HG02763 (cell line): ENCODE results near the gene APPL2.
"Not testable (repeated sequence)": the region's sequence is repeated elsewhere in the genome, so short reads cannot be mapped to it uniquely, and the experiment has no call there.

ENCODE experiments used
- ATAC-seq: cut with Tn5 transposase; IDR thresholded peaks from one replicate; pipeline ENCODE4 v1.9.1; 2021; ENCODE audit warnings: mild to moderate bottlenecking, moderate library complexity; ENCODE audit not compliant: unreplicated experiment

The APPL2 gene

GRCh38 chr12:105201299-105201698, 34.7 kb downstream of the APPL2 start:
- ATAC-seq: no peak

DNA sequence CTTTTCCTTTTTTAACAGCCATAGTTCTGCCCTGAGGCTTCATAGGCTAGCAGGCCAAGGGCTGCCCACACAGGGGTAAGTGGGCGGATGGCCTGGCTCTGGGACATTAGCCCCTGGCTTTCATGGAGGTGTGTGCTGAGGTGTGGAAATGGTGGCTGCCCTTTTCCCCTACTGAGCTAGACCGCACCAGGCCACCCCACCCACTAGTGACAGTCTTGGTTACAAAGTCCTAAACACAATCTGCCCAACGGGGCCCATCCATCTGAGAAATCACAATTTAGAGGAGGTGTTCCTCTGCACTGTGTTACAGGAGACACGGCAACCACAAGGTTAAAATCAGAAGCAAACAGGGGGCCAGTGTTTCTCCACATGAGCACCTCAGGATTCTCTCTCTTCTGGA, 35.6 kb downstream of the APPL2 start:
- no peak for ATAC-seq

- no peak for ATAC-seq
These were observed 37.0 kb downstream of the APPL2 start for GRCh38 chr12:105198961-105199360.

- ATAC-seq: no peak
These were observed 39.9 kb downstream of the APPL2 start for GRCh38 chr12:105196090-105196489.

DNA sequence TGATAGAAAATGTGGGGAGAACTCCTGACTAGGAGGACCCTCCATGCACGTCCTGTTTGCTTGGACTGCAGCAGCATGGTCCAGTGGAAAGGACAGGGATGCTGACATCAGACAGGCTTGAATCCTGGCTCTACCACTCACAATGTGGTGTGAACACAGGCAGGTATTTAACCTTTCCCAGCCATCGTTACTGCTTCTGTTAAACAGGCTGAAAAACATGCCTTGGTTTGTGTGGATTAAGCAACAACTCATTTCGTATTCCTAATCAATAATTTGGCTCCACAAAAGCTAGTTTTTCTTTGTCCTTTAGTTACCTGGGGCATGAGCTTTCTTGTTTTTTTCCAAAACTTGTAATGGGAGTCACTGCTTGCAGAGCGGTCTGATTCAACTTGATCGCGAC, 41.0 kb downstream of the APPL2 start:
- ATAC-seq: no peak

DNA sequence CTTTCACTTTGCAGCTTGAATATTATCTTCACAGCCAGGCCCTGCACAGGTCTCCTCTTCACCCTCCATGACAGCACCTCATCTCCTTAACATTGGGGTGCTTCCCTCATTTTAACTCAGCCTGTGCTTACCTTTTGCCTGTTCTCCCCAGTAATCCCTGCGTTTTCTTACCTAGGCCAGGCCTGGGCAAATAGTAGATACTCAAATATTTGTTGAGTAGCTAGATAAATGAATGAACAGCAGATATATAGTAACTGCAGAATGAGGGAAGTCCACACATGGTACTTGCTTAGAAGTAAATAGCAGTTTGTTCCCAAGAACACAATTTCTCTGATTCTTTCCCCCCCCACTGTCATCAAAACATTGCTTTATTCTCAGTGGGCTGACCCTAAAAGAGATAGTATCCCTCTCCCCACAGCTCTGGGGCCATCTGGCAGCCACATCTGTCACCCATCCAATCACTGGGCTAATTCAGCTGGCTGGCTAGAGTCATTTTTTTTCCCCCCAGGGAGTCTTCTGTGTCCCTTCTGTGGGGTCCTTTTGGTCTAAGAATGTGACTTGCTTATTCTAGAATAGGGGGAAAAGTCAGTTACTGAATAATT, 43.2 kb downstream of the APPL2 start:
- ATAC-seq: no peak

- no peak for ATAC-seq
These were observed 45.4 kb downstream of the APPL2 start for GRCh38 chr12:105190530-105190929.

- ATAC-seq: no peak
These were observed 46.7 kb downstream of the APPL2 start for GRCh38 chr12:105189293-105189692.

- ATAC-seq: not testable (repeated sequence)
These were observed 52.0 kb downstream of the APPL2 start for GRCh38 chr12:105183976-105184375.

DNA sequence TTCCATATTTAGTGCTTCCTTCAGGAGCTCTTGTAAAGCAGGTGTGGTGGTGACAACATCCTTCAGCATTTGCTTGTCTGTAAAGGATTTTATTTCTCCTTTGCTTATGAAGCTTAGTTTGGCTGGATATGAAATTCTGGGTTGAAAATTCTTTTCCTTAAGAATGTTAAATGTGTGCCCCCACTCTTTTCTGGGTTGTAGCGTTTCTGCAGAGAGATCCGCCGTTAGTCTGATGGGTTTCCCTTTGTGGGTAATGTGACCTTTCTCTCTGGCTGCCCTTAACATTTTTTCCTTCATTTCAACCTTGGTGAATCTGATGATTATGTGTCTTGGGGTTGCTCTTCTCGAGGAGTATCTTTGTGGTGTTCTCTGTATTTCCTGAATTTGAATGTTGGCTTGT, 52.6 kb downstream of the APPL2 start:
- not testable (repeated sequence) for ATAC-seq

- not testable (repeated sequence) for ATAC-seq
These were observed 56.9 kb downstream of the APPL2 start for GRCh38 chr12:105179114-105179513.

GRCh38 chr12:105177208-105177607, 58.8 kb downstream of the APPL2 start:
- no peak for ATAC-seq

DNA sequence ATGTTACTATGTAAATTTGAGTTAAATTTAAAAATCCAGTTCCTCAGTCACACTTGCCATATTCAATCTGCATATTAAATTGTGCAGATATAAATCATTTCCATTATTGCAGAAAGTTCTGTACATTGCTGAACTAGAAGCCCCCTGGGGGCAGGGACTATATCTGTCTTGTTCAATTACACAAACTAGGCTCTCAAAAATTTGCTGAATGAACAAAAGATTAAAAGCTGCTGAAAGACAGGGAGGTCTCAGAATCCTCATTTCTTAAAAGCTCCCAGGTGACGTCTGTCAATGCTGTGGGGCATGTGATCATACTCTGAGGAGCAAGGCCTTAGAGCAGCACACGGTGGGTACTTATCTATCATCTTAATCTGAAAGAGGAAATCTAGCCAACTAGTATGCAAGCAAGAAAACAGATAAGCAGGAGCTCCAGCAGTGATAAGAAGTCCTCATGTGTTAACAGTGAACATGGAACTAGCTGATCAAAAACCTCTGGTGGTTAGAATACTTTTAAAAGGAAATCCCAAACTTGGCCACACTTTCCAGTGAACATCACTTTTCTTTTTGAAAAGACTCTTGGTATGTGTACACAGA, 60.5 kb downstream of the APPL2 start:
- no peak for ATAC-seq

GRCh38 chr12:105171691-105172436, 64.1 kb downstream of the APPL2 start:
- ATAC-seq: no peak

- no peak for ATAC-seq
These were observed 65.8 kb downstream of the APPL2 start for GRCh38 chr12:105170139-105170538.

GRCh38 chr12:105168006-105168405, 68.0 kb downstream of the APPL2 start:
- ATAC-seq: no peak

DNA sequence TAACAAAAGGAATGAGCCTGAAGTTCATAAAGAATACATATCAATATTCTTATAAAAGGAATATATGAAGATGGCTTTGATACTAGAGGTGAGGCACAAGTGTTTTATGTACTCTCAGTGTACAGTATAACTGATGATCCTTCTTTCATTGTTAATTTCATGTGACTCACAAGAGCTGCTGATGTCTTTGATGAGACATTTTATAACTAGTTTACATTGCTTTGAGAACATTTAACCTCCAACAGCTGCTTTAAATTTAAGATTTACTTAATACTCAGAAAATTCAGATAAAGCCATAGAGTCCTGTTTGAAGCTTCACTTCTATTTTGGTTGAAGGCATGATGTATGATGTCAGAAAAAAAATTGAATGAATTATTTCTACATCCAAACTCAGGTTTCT, 68.6 kb downstream of the APPL2 start:
- no peak for ATAC-seq

- ATAC-seq: no peak
These were observed 69.2 kb downstream of the APPL2 start for GRCh38 chr12:105166736-105167135.

DNA sequence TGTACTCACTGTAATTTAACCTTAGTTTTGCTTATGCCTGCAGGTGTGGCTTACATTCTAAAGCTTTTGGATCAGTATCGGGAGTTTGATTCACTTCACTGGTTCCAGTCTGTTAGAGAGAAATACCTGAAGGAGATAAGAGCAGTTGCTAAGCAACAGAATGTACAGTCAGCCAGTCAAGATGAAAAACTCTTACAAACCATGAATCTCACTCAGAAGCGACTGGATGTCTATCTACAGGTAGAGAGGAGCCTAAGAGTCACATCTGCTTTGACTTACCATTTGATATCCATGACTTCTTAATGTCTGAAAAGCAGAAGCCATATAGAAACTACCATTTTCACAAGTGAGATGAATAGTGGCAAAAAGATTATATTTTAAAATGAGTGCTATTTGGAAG, 71.9 kb downstream of the APPL2 start:
- no peak for ATAC-seq

DNA sequence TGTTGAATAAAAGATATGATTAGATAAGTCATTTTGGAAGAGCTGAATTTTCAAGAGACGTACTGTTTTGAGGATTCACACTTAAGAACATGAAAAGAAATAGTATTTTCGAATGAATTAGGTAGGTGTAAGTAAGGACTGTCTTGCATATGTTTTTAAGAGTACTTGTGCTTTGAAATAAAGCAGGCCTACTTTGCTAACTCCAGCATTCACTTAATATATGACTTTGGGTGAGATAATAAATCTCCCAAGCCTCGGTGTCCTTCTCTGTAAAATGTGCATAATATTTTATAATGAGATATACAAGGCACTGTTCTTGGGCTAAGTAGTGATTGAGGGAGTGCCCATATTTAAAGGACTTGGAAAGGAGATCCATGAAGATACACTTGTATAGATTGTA, 73.8 kb downstream of the APPL2 start:
- no peak for ATAC-seq

DNA sequence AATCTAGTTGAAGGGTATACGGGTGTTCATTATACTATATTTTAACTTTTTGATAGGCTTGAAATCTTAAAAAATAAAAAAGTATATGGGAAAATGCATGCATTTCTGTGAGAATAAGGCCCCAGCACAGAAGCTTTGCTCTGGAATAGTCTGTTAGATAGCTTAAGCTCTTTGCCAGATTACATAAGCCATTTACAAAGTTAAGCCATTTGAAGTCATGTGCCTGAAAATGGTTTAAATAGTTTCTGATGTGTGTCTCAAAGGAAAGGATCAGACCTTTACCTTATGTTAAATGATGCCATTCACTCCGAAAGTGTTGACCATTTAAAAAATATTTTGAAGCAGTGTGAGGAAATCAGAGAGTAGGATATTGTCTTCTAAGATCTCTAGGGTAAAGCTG, 77.1 kb downstream of the APPL2 start:
- no peak for ATAC-seq

DNA sequence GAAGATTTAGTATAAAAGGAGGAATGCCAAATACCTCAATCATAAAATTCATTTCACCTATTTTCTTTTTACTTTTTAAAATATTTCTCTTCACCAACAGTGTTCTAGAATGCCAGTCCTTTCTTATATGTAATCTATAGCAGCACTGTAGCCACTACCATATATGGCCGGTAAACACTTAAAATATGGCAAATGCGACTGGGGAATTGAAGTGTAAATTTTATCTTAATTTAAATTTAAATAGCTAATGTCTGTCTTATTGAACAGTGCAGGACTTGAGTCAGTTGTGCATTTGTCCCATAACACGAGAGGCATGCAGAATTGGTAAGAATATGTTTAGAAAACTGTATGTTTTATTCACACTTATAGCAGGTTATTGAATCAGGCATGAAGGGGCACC, 78.4 kb downstream of the APPL2 start:
- ATAC-seq: no peak
